ENCODE measurements around the gene ERBB4.

Gene ERBB4

DNA sequence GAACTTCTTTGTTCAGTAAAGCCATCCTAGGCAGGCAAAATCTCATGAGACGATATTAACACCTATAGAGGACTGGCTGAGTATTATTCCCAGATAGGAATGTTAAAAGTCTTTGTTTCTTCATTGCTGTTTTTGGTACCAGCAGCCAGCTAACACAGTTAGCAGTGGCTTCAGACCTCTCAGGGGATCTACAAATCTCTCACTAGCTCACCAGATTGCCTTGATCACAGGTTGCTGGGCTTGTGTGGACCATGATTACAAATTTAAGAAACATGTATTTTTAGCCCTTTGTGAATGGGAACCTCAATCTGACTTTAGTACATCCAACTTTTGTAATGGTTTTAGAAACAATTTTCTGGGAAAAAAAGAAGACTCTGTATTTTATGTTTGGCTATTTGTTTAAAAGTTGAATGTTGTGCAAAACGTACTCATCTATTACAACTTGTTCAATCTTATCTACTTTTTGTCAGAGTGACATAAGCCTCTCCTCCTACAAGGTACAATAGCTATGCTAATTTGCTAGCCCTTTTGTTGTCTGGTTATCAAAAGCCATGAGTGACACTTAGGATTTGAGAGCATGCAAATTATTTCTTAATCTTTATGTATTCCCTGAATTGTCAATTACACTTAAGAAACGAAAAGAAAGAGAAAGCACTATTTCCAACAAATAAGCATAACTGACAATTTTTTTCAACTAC, 693.1 kb downstream of the ERBB4 start:
- no peak for DNase-seq (ENCODE audit: extremely low read depth, low read depth)
- no peak overlapping the region for H3K4me3 ChIP-seq (replicated peaks; ENCODE audit: low read depth, low read length)
- TF ChIP-seq CTCF (IDR thresholded peaks at IDR 0.05; ENCODE audit: low read depth, low read length, missing control alignments) = no peak

DNA sequence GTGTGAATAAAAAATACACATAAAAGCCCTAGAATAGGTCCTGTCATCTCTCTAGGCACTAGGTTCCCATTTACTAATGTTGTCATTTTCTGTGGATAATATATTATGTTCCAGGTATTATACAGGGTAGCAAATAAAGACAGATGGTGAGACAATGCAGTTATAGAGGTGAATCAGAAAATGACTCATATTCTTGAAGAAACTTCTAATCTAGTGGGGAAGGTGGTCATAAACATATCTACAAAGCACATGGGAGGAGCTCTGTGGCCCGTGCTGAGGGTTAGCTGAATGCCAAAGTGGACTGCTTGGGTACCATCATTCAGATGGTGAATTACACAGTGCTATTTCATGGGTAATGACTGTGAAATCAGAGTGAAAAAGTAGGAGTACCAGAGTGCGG, 700.9 kb downstream of the ERBB4 start:
- no peak overlapping the region for H3K4me3 ChIP-seq (replicated peaks; ENCODE audit: low read depth, low read length)
- no peak for TF ChIP-seq CTCF (IDR thresholded peaks at IDR 0.05; ENCODE audit: low read depth, low read length, missing control alignments)
- no peak for DNase-seq (ENCODE audit: extremely low read depth, low read depth)

- TF ChIP-seq CTCF (IDR thresholded peaks at IDR 0.05; ENCODE audit: low read depth, low read length, missing control alignments) = no peak
- H3K4me3 ChIP-seq (replicated peaks; ENCODE audit: low read depth, low read length) = no peak overlapping the region
- DNase-seq (ENCODE audit: extremely low read depth, low read depth) = no peak
These were observed 701.4 kb downstream of the ERBB4 start for GRCh38 chr2:211837206-211837605.

GRCh38 chr2:211836409-211836808, 702.2 kb downstream of the ERBB4 start:
- DNase-seq (ENCODE audit: extremely low read depth, low read depth) = no peak
- H3K4me3 ChIP-seq (replicated peaks; ENCODE audit: low read depth, low read length) = no peak overlapping the region
- TF ChIP-seq CTCF (IDR thresholded peaks at IDR 0.05; ENCODE audit: low read depth, low read length, missing control alignments) = no peak

GRCh38 chr2:211835695-211836094, 702.9 kb downstream of the ERBB4 start:
- no peak for DNase-seq (ENCODE audit: extremely low read depth, low read depth)
- no peak overlapping the region for H3K4me3 ChIP-seq (replicated peaks; ENCODE audit: low read depth, low read length)
- no peak for TF ChIP-seq CTCF (IDR thresholded peaks at IDR 0.05; ENCODE audit: low read depth, low read length, missing control alignments)

DNA sequence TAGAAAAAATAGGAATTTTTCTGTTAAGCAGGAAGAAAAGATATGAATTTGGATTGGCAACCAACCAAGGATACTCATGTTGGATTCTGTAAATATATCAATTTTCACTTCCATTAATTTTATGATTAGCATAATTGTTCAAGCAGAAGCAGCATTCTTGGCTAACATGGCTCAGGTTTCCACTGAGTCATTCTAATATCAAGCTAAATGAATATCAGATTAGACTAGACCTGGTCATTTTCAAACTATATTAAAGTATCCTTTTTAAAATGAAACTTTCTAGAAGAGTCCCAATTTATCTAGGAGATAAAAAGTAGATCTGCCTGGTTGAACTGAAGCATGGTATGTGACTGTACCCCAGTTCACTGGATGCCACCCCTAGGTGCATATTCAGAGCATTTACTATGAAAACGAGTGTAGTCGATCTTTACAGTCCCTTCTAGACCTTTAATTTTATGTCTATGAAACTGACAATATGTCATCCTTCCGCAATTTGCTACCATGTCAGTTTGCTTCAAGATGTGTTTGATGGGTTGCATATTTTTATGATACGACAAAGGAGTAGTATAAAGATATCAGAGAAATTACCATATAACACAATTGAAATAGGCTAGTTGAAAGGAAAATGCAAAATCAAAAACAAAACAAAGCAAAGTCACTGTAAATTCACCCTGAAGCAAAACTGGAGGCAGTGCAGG, 704.9 kb downstream of the ERBB4 start:
- DNase-seq (ENCODE audit: extremely low read depth, low read depth) = no peak
- H3K4me3 ChIP-seq (replicated peaks; ENCODE audit: low read depth, low read length) = no peak overlapping the region
- no peak for TF ChIP-seq CTCF (IDR thresholded peaks at IDR 0.05; ENCODE audit: low read depth, low read length, missing control alignments)
